Parathyroid adenoma (tissue), 2 donors: ENCODE measurements around the gene STN1.

Source experiments
- H2AFZ ChIP-seq: fragments of 300-600 bp; sonication (generic); one replicate; pipeline ENCODE4 v1.7.0; 2017; ENCODE audit warnings: antibody characterized with exemption, mild to moderate bottlenecking
- H3K27ac ChIP-seq: fragments of 300-600 bp; sonication (generic); one replicate; pipeline ENCODE4 v1.7.0; 2017
- H3K27me3 ChIP-seq: fragments of 300-600 bp; sonication (generic); one replicate; pipeline ENCODE4 v1.7.0; 2017; ENCODE audit warnings: low read length; ENCODE audit not compliant: control insufficient read depth, insufficient read depth
- H3K36me3 ChIP-seq: fragments of 300-600 bp; sonication (generic); one replicate; pipeline ENCODE4 v1.7.0; 2017; ENCODE audit warnings: low read length; ENCODE audit not compliant: control insufficient read depth, insufficient read depth
- H3K4me1 ChIP-seq: fragments of 300-600 bp; sonication (generic); one replicate; pipeline ENCODE4 v1.7.0; 2017; ENCODE audit warnings: control low read depth
- H3K4me2 ChIP-seq: fragments of 300-600 bp; sonication (generic); one replicate; pipeline ENCODE4 v1.7.0; 2017; ENCODE audit warnings: low read length
- H3K4me3 ChIP-seq: fragments of 300-600 bp; sonication (generic); one replicate; pipeline ENCODE4 v1.7.0; 2017; ENCODE audit warnings: low read depth, low read length
- H3K79me2 ChIP-seq: fragments of 300-600 bp; sonication (generic); one replicate; pipeline ENCODE4 v1.7.0; 2017; ENCODE audit warnings: control low read depth
- H3K9ac ChIP-seq: fragments of 300-600 bp; sonication (generic); one replicate; pipeline ENCODE4 v1.7.0; 2017; ENCODE audit warnings: mild to moderate bottlenecking
- H3K9me3 ChIP-seq: fragments of 300-600 bp; sonication (generic); one replicate; pipeline ENCODE4 v1.7.0; 2017; ENCODE audit warnings: low read length; ENCODE audit not compliant: control insufficient read depth
- CTCF ChIP-seq: fragments of 300-600 bp; sonication (generic); IDR thresholded peaks from one replicate; pipeline ENCODE4 v1.7.0; 2017; ENCODE audit warnings: antibody characterized with exemption, mild to moderate bottlenecking
- donor health status: primary hyperparathyroidism.

STN1 gene

GRCh38 chr10:103893817-103894216, 24.2 kb downstream of the STN1 start:
- H3K27me3 ChIP-seq, result no peaks in the 10 kb centered on the region
- H3K9ac ChIP-seq, result no peak overlapping the region
- no peak overlapping the region for H3K4me3 ChIP-seq
- no peak overlapping the region for H3K4me2 ChIP-seq
- H3K36me3 ChIP-seq, result no peaks in the 10 kb centered on the region
- H3K9me3 ChIP-seq, result no peaks in the 10 kb centered on the region
- H3K27ac ChIP-seq, result peak overlapping the region; percentile 68
- peaks cover 31% of the 10 kb centered on the region for H3K4me1 ChIP-seq
- no peaks in the 10 kb centered on the region for H3K79me2 ChIP-seq
- TF ChIP-seq CTCF, result no peak
- peak overlapping the region; percentile 27 for H2AFZ ChIP-seq

- Histone ChIP-seq H3K9ac (no peak overlapping the region), H3K4me3 (no peak overlapping the region), H3K27ac (no peak overlapping the region), H3K4me2 (peak overlapping the region; percentile 23), H2AFZ (no peak overlapping the region), H3K36me3 (no peaks in the 10 kb centered on the region), H3K27me3 (no peaks in the 10 kb centered on the region), H3K79me2 (no peaks in the 10 kb centered on the region), H3K9me3 (no peaks in the 10 kb centered on the region), H3K4me1 (peaks cover 31% of the 10 kb centered on the region)
- no peak for TF ChIP-seq CTCF
Observed at GRCh38 chr10:103892181-103892580, 25.8 kb downstream of the STN1 start.

GRCh38 chr10:103890688-103891087, 27.3 kb downstream of the STN1 start:
- Histone ChIP-seq H3K27ac (peak overlapping the region; percentile 20), H3K4me2 (no peak overlapping the region), H2AFZ (no peak overlapping the region), H3K36me3 (no peaks in the 10 kb centered on the region), H3K9ac (no peak overlapping the region), H3K4me3 (no peak overlapping the region), H3K79me2 (no peaks in the 10 kb centered on the region), H3K27me3 (no peaks in the 10 kb centered on the region), H3K4me1 (peaks cover 26% of the 10 kb centered on the region), H3K9me3 (no peaks in the 10 kb centered on the region)
- no peak for TF ChIP-seq CTCF

DNA sequence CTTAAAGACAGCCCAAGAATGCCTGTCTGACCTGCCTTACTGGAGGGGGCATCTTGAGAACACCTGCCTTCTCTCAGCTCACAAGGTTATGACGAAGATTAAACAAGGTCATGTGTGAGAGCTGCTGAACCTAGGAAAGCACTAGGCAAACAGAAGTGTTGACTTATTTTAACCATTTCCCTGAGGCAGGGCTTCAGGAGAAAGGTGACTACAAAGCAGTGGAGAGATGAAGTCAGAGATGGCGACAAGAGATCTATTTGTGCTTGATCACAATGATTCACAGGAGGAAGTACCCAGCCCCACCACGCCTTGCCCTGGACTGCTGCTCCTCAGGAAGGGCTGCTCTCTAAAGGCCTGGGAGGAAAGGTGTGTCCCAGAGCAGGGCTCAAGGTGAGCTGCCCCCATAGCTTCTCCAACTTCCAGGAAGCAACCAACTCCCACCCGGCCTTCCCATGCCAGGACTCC, 27.8 kb downstream of the STN1 start:
- no peak overlapping the region for H3K4me3 ChIP-seq
- H3K4me1 ChIP-seq, result peaks cover 21% of the 10 kb centered on the region
- H3K9me3 ChIP-seq, result no peaks in the 10 kb centered on the region
- H2AFZ ChIP-seq, result no peak overlapping the region
- H3K79me2 ChIP-seq, result no peaks in the 10 kb centered on the region
- peak overlapping the region; percentile 20 for H3K27ac ChIP-seq
- TF ChIP-seq CTCF, result no peak
- no peak overlapping the region for H3K4me2 ChIP-seq
- H3K36me3 ChIP-seq, result no peaks in the 10 kb centered on the region
- no peaks in the 10 kb centered on the region for H3K27me3 ChIP-seq
- no peak overlapping the region for H3K9ac ChIP-seq

GRCh38 chr10:103889121-103889720, 28.8 kb downstream of the STN1 start:
- H3K4me3 ChIP-seq, result no peak overlapping the region
- no peaks in the 10 kb centered on the region for H3K79me2 ChIP-seq
- no peak overlapping the region for H2AFZ ChIP-seq
- peaks cover 11% of the 10 kb centered on the region for H3K4me1 ChIP-seq
- no peaks in the 10 kb centered on the region for H3K36me3 ChIP-seq
- H3K9ac ChIP-seq, result no peak overlapping the region
- no peak overlapping the region for H3K27ac ChIP-seq
- no peak overlapping the region for H3K4me2 ChIP-seq
- H3K27me3 ChIP-seq, result no peaks in the 10 kb centered on the region
- no peaks in the 10 kb centered on the region for H3K9me3 ChIP-seq
- TF ChIP-seq CTCF, result no peak
